Endometrial microvascular endothelial cells (primary cell): ENCODE data around the gene ARF1. TPM values are rescaled to one million over a fixed set of nuclear protein-coding genes. Genes with fewer than 3 reads are reported as not detected.

ENCODE experiments used
- in situ Hi-C: cut with HindIII; loops from 2 replicates; pipeline ENCODE4 v1.10.0; 2017; ENCODE audit warnings: low sequenced_read_pairs, low pct_unique_long_range_greater_than_20kb; ENCODE audit errors: inconsistent ontology term
- total RNA-seq: library from RNA; depleted of rRNA; stranded (reverse); fragments of >200 nt; gene quantifications from one replicate; pipeline ENCODE4 v1.2.3, GENCODE V29; 2015; ENCODE audit errors: inconsistent ontology term

ARF1 gene
- total RNA-seq, 1 donor from 2014 or later = 572 TPM

DNA sequence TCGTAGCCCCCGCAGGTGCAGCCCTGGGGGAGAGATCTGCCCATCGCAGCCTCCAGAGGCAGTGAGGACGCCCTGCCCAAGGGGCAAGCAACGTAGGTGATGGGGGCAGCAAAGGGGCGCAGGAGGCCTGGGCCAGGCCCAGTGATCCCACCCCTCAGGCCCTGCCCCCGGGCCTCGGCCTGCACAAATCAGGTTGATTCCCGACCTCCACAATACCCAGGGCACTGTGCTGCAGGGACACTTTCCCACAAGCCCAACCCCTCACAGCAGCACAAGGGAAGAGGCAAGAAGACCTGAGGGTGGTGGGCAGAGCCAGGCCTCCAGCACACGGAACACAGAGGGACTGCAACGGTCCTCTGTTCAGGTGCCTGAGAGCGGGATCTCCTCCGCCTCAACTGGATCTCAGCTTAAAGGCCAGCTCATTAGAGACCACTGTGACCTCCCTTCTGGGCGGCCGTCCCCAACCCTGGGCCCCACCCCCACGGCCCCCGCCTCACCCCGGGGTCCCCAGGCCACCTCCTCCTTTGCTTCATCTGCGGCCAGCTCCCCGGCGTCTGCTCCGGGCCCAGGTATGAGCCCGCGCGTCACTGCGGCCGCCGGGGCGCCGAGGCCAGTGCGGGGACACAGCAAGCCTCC lies 812 bp upstream of the ARF1 start:
- in situ Hi-C loops = no loop called here

DNA sequence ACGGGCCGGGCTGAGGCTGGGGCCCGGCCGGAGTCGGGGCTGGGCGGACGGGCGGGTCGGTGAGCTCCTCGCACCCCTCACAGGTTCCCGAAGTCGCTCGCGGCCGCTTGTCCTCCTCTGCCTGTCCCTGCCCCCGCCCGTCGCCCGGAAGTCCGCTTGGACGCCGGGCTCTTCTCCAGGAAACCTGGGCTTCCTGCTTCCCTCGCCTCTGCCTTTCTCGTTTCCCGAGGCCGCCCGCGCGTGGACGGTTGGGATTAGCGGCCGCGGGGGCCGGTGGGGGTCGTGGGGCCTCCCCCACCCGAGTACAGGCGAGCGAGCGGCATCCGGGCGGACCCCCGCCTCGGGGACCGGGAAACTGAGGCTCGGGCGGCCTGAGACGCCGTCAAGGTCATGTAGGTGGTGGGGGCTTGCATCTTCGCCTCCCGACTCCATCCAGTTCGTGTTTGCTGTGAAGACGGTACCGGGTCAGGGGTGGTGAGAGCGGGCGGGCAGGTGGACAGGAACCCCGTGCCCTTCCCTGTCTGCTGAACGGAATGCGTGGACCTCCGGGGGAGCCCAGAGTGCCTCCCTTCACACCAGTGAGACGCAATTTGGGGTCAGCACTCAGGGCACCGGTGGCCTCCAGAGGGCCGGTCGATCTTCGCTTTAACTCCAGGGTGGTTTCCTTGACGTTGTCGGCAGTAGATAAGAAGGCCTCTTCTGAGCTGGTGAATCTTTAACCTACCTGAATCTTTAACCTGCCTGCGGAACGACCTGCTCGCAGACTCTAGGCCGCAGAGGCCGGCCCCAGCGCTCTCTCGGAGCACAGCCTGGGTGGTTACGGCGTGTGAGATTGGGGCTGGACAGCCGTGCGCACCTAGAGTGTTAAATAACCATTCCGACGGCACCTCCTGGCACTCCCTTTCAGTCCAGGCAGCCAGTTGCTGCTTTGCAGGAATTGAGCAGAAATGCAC lies 686 bp downstream of the ARF1 start:
- in situ Hi-C loops = no loop called here

DNA sequence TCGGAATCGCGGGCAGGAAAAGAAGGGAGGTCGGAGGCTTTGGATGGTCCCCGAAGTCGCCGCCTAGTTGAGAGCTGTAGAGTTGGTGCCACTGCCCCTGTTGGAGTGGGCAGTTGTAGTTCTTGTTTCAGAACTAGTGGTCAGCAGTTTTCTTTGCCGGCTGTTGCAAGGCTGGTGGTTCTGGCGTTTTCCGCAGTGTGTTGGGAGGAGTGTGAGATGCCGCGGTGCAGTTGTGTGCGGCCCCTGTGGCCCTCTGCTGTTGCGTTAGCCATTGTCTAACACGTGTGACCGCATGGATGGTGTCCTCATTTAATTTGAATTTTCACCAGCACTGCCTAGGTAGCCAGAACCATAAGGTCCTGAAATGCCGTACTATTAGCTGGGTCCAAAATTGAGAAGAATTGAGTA lies 1.4 kb downstream of the ARF1 start:
- in situ Hi-C loops = no loop called here

DNA sequence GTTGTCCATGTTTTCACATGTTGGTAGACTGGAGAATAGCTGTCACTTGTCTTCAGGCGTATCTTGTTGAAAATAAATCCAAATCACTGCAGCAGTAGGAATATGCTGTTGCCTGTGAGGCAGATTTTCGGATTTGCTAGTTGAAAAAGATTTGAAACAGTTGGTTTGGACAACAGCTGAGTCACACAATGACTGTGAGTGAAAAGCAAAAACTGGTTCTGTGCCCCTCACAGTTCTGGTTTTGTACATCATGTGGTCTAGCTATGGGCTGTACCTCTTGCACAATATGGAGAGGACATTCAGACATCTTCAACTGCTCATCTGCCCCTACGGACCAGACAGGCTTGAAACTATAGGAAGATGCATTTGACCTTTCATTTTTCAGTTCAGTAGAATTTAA lies 1.8 kb downstream of the ARF1 start:
- in situ Hi-C loops = no loop called here

DNA sequence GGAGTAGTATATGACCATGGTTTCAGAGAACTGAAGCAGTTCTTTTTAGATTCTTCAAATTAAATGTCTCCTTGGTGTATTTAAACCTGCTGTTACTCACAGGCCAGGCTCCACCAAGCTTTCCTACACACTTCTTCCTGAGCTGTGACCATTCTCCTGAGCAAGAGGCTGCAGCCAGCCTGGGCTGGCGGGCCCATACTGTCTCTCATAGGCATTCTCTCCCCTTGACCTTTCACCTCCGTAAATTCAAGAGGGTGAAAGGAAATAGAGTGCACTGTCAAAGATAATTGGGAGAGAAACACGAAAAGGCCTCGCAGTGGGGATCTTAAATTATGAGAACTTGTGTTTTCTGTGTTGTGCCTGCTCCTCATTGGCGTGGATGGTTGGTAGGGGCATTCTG lies 2.3 kb downstream of the ARF1 start:
- in situ Hi-C loops = no loop called here

DNA sequence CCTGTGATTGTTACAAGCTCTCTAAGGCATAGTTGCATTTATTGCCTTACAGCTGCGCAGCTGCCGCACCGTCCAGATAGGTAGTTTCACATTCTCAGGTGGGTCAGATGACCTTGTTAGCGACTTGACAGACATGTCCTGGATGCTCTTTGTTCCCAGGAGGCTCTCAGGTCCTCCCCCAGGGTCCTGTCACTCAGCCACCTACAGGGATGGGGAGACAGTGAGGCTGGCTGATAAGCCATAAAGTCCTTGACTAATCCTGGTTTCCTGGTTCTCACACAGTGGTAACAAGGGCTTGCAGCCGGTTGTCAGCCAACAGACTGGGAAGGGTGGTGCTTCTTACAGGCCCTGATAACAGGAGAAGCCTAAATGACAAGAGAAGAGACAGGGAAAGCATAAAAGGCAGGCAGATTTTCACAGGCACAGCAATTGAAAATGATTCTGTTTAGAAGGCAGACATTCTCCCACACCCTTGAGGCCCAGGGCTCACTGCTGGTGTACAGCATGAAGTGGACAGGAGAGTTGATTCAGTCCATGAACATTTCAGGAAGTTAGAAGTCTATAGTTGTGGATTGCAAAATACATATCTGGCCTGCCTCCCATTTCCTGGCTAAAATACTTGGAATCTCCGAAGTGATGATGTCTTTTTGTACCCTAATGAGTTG lies 2.9 kb downstream of the ARF1 start:
- in situ Hi-C loops = no loop called here

DNA sequence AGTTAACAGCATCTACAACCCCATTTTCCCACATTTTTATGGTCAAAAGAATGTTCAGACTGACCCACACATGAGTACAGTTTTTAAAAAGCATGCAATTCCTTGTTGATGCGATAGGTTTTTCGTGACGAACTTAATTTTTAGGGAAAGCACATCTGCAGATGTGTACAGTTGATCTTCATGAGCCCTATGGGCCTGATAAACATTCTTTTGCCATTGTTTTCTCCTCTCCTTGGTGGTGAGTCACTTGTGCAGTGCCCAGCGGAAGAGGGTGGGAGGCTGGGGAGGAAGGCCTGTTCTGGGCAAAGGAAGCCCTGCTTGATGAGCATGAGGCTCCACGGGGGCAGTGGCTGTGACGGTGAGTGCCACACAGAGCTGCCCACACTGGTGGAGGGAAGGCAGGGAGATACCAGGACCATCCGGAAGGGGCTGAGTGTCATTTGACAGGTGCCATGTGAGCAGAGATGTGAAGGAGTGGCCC lies 5.3 kb downstream of the ARF1 start:
- in situ Hi-C loops = no loop called here

DNA sequence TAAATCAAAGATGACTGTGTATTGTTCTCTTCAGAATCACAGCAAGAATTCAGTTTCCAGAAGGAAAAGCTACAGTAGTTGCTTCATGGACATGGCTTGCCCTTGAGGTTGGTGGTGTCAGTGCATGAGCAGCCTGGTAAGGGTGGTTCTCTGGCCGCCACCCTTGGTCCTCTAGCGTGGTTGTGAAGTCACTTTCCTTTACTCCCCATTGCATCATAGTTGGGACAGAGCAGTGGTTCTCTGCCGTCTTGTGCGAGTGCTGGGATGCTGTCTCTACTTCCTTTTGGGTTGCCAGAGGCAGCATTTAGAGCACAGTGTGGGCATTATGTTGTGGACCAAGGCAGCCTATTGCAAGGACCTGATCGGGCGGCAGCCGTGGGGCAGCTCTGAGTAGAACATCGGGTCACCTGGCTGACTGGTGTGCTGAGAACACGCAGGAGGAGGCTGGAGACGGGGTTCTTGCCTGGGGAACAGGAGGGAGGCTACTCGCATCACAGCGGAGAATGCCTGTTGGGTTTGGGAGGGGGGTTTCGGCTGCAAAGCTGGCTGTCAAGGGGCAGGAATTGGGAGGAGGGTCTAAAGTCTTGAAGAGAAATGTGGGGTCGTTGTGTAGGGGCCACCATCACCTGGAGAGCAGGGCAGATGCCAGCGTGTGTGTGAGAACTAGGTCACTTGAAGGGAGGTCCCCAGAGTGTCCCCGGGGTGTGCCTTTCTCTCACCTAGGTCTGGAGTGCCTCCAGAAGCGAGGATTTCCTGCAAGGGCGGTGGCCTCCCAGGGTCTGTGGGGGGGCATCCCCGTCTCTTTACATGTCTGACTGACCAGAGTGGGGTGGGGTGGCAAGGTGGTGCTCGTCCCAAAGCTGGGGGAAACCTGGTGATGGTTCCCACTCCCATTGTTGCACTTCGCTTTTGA lies 6.3 kb downstream of the ARF1 start:
- in situ Hi-C loops = no loop called here

DNA sequence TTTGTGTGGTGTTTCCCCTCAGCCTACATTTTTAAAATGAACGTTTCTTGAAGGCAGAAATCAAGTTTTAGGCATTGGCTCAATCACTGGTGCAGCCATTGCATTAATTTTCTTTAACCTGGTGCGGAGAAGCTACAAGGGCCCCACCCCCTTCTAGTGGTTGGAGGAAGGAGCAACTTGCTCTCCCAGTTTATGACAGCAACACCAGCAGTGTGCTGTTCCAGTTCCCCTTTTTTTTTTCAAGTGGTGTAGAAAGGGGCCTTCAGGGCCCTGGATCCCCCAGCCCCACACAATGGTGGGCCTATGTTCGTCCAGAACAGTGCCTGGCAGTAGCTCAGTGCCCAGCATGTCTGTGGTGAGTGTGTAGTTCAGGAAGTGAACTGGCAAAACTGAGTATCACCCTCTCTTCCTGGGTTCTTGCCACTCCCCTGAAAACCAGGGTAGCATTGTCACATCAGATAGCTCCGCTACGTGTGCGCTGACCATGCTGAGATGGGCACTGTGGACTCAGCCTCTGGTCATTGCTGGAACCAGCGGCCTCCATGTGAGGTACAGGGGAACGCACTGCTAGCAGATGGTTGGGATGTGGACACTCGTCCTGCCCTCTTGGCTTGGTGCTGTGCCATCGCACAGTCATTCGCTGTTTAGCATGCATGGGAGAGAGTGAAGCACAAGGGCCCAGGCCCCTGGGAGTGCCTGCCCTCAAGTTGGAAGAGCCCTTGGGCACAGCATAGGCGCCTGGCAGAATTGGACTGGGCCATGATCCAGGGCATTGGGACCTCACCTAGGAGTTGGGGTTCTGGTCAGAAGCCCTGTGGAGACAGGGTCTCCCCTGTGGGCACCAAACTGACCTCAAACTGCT lies 7.2 kb downstream of the ARF1 start:
- in situ Hi-C loops = no loop called here

DNA sequence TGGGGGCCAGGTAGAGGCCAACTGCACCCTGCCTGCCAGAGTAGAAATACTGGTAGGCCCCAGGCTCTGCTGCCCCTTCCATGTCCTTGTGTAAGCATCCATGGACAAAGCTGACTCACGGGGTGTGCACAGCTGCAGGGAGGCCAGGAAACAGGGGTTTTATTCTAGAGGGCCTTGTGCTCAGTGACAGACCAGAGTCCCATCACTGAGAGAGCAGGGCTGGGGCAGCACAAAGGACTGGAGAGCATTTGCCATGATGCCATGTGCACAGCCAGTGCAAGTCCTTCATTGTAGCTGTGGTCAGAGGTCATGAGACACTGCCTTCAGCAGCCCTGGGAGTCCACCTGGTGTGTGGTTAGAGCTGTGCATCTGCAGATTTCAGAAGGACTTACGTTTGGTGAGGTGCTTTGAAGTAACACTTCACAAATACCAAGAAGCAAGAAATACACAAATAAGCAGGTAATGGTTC lies 8.1 kb downstream of the ARF1 start:
- in situ Hi-C loops = no loop called here

DNA sequence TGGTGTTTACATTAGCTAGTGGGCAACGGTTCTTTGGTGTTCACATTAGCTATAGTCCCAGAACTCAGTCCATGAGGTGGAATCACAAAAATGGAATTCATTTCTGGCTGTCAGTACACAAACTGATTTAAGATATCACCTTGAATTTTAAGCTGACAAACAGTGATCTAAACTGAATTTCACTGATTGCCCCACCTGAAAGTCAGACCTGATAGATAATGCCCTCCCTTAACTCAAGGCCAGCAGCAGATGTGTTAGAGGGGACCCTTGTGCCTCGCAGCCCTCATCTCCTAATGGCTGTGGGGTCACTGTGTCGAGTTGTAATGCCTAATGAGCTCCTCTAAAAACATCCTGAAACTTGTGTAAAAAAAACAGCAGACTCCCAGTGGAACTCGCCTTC lies 8.6 kb downstream of the ARF1 start:
- in situ Hi-C loops = no loop called here

DNA sequence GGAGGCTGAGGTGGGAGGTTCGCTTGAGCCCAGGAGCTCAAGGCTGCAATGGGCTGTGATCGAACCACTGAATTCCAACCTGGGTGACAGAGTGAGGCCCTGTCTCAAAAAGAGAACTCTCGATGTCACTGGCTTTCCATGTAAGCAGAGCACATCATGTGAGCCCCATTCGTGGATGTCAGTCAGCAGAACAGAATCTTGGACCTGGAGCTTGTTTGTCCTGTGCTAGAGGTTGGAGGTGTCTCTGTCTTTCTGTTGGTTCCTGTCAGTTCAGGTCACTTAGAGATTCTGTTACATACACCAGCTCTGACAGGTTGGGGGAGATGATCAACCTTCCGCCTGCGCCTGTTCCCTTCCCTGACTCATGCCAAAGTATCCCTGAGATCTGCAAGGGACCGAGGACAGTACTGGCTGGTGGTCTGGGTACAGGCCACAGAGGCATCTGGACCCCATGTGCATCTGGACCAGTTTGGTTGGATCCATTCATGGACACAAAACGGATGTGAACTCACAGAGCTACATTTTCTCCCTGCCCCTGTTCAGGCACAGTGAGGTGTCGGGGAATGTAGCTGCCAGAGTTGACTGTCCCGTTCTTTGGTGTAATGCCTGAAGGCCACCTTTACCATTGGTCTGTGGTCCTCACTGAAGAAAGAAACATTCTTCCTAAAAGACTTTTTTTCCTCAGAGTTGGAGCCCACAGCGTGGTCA lies 10.0 kb downstream of the ARF1 start:
- in situ Hi-C loops = no loop called here

DNA sequence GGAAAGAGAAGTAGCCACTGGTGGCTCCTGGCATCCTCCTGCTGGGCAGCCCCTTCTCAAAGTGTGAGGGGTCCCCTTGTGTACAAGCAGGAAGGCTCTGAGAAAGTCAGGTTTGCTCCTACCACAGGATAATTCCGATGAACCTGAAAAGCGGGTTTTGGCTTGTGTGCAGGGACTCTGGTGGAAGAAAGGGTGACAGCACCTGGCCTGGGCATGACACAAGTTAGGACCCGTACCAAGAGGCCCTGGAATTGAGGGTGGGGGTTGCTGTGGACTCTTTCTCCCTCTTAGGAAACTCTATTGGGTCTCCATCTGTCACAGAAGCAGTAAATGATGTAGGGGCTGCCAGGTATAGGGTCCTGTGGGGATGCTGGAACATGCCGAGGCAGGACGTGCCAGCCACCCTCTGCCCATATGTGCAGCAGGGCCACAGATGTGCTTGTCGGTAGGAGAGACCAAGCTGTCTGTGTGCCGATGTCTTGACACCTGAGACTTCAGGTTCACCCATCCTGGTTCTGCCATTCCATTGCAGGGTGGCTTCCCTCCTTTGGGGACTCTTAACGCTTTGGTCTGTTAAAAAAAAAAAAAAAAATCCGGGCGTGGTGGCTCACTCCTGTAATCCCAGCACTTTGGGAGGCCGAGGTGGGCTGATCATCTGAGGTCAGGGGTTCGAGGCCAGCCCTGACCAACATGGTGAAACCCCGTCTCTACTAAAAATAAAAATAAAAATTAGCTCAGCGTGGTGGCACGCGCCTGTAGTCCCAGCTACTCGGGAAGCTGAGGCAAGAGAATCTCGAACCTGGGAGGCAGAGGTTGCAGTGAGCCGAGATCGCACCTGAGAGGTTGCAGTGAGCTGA lies 10.8 kb downstream of the ARF1 start:
- in situ Hi-C loops = no loop called here

DNA sequence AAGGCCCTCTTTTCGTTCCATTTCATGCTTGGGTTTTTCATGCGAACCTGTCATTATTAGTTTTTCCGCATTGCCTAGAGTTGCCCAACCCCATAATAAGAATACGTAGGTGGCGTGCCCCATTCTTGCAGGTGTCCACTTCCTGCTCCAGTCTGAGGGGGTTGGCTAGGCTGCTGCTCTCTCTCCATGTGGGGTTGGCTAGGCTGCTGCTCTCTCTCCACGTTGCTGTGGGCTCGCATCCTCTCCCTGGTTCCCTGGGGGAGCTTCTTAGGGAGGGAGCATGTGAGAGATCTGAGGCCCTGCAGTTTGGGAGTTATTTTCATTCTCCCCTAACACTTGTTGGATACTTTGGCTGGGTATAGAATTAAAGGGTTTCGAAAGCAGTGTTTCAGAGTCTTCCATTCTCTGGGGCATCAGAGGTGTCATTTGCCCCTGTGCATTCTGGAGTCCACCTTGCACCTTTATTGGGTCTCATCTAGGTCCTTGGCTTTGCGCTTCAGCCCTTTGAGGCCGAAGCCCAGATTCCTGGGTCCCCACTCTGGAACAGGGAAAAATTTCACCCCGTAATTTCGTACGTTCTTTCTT lies 12.0 kb downstream of the ARF1 start:
- in situ Hi-C loops = no loop called here

DNA sequence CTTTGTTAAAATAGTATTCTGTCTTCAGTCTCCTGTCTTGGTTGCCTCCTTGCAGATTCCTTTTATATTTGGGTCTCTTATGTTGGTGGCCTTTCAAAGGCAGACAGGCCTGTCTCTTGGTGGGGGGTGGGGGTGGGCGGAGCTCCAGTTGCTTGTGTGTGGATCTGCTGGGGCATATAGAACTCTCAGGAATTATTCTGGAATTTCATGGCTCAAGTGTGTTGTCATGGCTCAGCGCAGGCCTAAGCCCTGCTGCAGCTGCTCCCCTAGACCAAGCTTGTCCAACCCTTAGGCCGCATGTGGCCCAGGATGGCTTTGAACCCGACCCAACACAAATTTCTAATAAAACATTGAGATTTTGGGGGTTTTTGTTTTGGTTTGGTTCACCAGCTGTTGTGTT lies 12.7 kb downstream of the ARF1 start:
- in situ Hi-C loops = no loop called here

DNA sequence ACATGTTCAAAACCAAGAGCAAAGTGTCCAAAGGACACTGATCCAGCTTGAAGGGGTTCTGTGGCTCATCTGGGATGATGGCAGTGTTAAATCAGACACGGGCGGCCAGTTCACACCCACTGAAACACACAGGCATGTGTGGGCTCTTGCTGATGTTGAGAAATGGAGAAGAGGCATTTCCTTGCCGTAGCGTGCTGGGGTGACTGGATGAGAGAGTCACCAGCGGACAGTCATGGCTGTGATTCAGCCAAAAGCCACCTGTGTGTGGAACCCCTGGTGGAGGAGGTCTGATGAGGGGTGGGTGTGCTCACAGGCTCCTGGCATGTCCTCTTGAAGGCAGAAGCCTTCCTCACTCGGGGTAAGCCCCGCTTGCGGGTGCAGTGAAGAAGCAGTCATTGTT lies 13.4 kb downstream of the ARF1 start:
- in situ Hi-C loops = no loop called here
